ENCODE measurements around the gene CNBD2. TPM values are rescaled to one million over a fixed set of nuclear protein-coding genes. Genes with fewer than 3 reads are reported as not detected.
"Not testable (repeated sequence)": the region's sequence is repeated elsewhere in the genome, so short reads cannot be mapped to it uniquely, and the experiment has no call there.

CNBD2 gene
- total RNA-seq, result 1 to 10 TPM; 3.4 to 3.6 TPM

- ChIA-PET POLR2A (no interaction called here), CTCF (no interaction called here)
Observed at GRCh38 chr20:35967979-35968640, at the start of gene CNBD2. TSS of gene CNBD2 (plus strand) at chr20:35968590. CDS start at chr20:35968763, 173 bp downstream.

- CTCF ChIA-PET, result no interaction called here
- POLR2A ChIA-PET, result no interaction called here
Observed at GRCh38 chr20:35920523-35920922, 47.9 kb upstream of the CNBD2 start.

- ChIA-PET POLR2A (no interaction called here), CTCF (no interaction called here)
Observed at GRCh38 chr20:35929301-35929700, 39.1 kb upstream of the CNBD2 start.

GRCh38 chr20:35934050-35934449 lies 34.3 kb upstream of the CNBD2 start:
- CTCF ChIA-PET, result interaction anchor here (0.6 kb wide), 1 partner anchor 27 kb away, joined by 5 read pairs; no protein-coding TSS in a partner anchor
- POLR2A ChIA-PET, result interaction anchor here (0.6 kb wide), 1 partner anchor 25 kb away, joined by 3 read pairs; no protein-coding TSS in a partner anchor

GRCh38 chr20:35939264-35939663 lies 29.1 kb upstream of the CNBD2 start:
- CTCF ChIA-PET, result interaction anchor here (0.9 kb wide), 1 partner anchor 11 kb away, joined by 3 read pairs; no protein-coding TSS in a partner anchor

GRCh38 chr20:35941620-35942019 lies 26.8 kb upstream of the CNBD2 start:
- POLR2A ChIA-PET, result no interaction called here

More at GRCh38 chr20:35939264-35939663, 29.1 kb upstream of the CNBD2 start:
- POLR2A ChIA-PET, result no interaction called here

GRCh38 chr20:35942243-35942642 lies 26.1 kb upstream of the CNBD2 start:
- POLR2A ChIA-PET, result no interaction called here
- CTCF ChIA-PET, result no interaction called here

More at GRCh38 chr20:35941620-35942019, 26.8 kb upstream of the CNBD2 start:
- CTCF ChIA-PET, result no interaction called here

- POLR2A ChIA-PET, result interaction anchor here (0.5 kb wide), 1 partner anchor 18 kb away, joined by 3 read pairs; no protein-coding TSS in a partner anchor
- CTCF ChIA-PET, result no interaction called here
Observed at GRCh38 chr20:35947489-35947888, 20.9 kb upstream of the CNBD2 start.

- ChIA-PET CTCF (no interaction called here), POLR2A (interaction anchor here (0.5 kb wide), 1 partner anchor 17 kb away, joined by 3 read pairs; no protein-coding TSS in a partner anchor)
Observed at GRCh38 chr20:35947907-35948306, 20.5 kb upstream of the CNBD2 start.

- ChIA-PET CTCF (interaction anchor here (1.7 kb wide), 1 partner anchor 11 kb away, joined by 3 read pairs; no protein-coding TSS in a partner anchor), POLR2A (no interaction called here)
Observed at GRCh38 chr20:35950093-35950492, 18.3 kb upstream of the CNBD2 start.

GRCh38 chr20:35952080-35952479 lies 16.3 kb upstream of the CNBD2 start:
- POLR2A ChIA-PET, result interaction anchor here (2.7 kb wide), 1 partner anchor 209 kb away, joined by 37 read pairs; the partner anchor contains the start of gene RBM39
- CTCF ChIA-PET, result interaction anchor here (0.6 to 0.7 kb wide), 3 partner anchors 24 to 1003 kb away, joined by 3 read pairs; no protein-coding TSS in a partner anchor

- CTCF ChIA-PET, result interaction anchor here (0.6 to 1.7 kb wide), 4 partner anchors 8 to 506 kb away, joined by 3 to 4 read pairs (median 3); no protein-coding TSS in a partner anchor
- POLR2A ChIA-PET, result interaction anchor here (0.6 to 2.7 kb wide), 8 partner anchors 10 to 621 kb away, joined by 3 to 37 read pairs (median 4); partner anchors contain the start of genes CEP250, PHF20, RBM39 and TGIF2
Observed at GRCh38 chr20:35952480-35953386, 15.7 kb upstream of the CNBD2 start.

GRCh38 chr20:35953387-35954199 lies 14.8 kb upstream of the CNBD2 start:
- CTCF ChIA-PET, result interaction anchor here (0.6 to 2.2 kb wide), 17 partner anchors 8 to 506 kb away, joined by 3 to 8 read pairs (median 4); partner anchors contain the start of gene PHF20
- POLR2A ChIA-PET, result interaction anchor here (0.6 to 2.7 kb wide), 17 partner anchors 9 to 693 kb away, joined by 3 to 37 read pairs (median 4); partner anchors contain the start of genes AAR2, CEP250, PHF20 and RBM39

GRCh38 chr20:35954200-35954906 lies 14.0 kb upstream of the CNBD2 start, which contains the start of gene SCAND1:
TSS of gene SCAND1 (minus strand) at chr20:35954502. CDS start at chr20:35954284, 218 bp downstream.
- ChIA-PET POLR2A (interaction anchor here (0.5 to 2.7 kb wide), 17 partner anchors 11 to 619 kb away, joined by 3 to 37 read pairs (median 4); partner anchors contain the start of genes AAR2, CEP250, PHF20 and RBM39), CTCF (interaction anchor here (0.6 to 2.2 kb wide), 16 partner anchors 9 to 500 kb away, joined by 3 to 8 read pairs (median 4); partner anchors contain the start of gene PHF20)

- ChIA-PET CTCF (interaction anchor here (0.6 to 2.2 kb wide), 12 partner anchors 9 to 335 kb away, joined by 3 to 8 read pairs (median 5); partner anchors contain the start of gene PHF20), POLR2A (interaction anchor here (0.5 to 2.7 kb wide), 10 partner anchors 12 to 619 kb away, joined by 3 to 37 read pairs (median 4); partner anchors contain the start of genes AAR2, CEP250, PHF20 and RBM39)
Observed at GRCh38 chr20:35954907-35955251, 13.5 kb upstream of the CNBD2 start.

GRCh38 chr20:35956616-35957015 lies 11.8 kb upstream of the CNBD2 start:
- ChIA-PET POLR2A (no interaction called here), CTCF (no interaction called here)

GRCh38 chr20:35959291-35959690 lies 9.1 kb upstream of the CNBD2 start:
- POLR2A ChIA-PET, result interaction anchor here (0.7 kb wide), 1 partner anchor 157 kb away, joined by 3 read pairs; no protein-coding TSS in a partner anchor
- CTCF ChIA-PET, result not testable (repeated sequence)

GRCh38 chr20:35963878-35964277 lies 4.5 kb upstream of the CNBD2 start:
- ChIA-PET CTCF (interaction anchor here (0.6 kb wide), 1 partner anchor 645 kb away, joined by 4 read pairs; no protein-coding TSS in a partner anchor), POLR2A (no interaction called here)
